A673 (cell line): ENCODE data around the gene SFT2D1. TPM values are rescaled to one million over a fixed set of nuclear protein-coding genes. Genes with fewer than 3 reads are reported as not detected.

ENCODE experiments used
- BruUV-seq: library from RNA; stranded (reverse); fragments of 400-500 nt; replicated peaks from 2 replicates; lab custom pipeline; 2021; lab: Mats Ljungman, UMichigan
- CTCF ChIA-PET: fragments of 300-600 bp; sonication (Branson Sonifier 250); formaldehyde crosslinking; loops from one replicate; lab custom pipeline; 2022; ENCODE audit warnings: antibody characterized with exemption; lab: Charles Lee
- POLR2A ChIA-PET: fragments of 300-600 bp; sonication (Branson Sonifier 250); formaldehyde crosslinking; loops from one replicate; lab custom pipeline; 2022; ENCODE audit warnings: antibody characterized with exemption; ENCODE audit not compliant: low non-redundant PET; lab: Charles Lee
- DNase-seq: peaks from one replicate; pipeline ENCODE4 v3.0.0-alpha.2; 2015; ENCODE audit warnings: low spot score
- H3K27ac ChIP-seq: fragments of 200-600 bp; sonication (generic); 2 replicates; pipeline ENCODE4 v1.5.1; 2016; ENCODE audit warnings: mixed run types, low read depth, mild to moderate bottlenecking, mixed read lengths, antibody characterized with exemption, low read length; ENCODE audit not compliant: poor library complexity, severe bottlenecking
- H3K27me3 ChIP-seq: fragments of 200-600 bp; sonication (generic); replicated peaks from 2 replicates; pipeline ENCODE4 v1.6.1; 2017; ENCODE audit warnings: mixed run types, low read depth, mild to moderate bottlenecking, mixed read lengths, antibody characterized with exemption, low read length; ENCODE audit not compliant: insufficient read depth, poor library complexity
- H3K36me3 ChIP-seq: fragments of 200-600 bp; sonication (generic); 2 replicates; pipeline ENCODE4 v1.6.1; 2016; ENCODE audit warnings: mixed run types, mild to moderate bottlenecking, mixed read lengths, antibody characterized with exemption, low read length; ENCODE audit not compliant: insufficient read depth, poor library complexity, severe bottlenecking
- H3K4me1 ChIP-seq: fragments of 200-600 bp; sonication (generic); 2 replicates; pipeline ENCODE4 v1.6.1; 2017; ENCODE audit warnings: mixed run types, mild to moderate bottlenecking, mixed read lengths, antibody characterized with exemption, low read length; ENCODE audit not compliant: insufficient read depth, poor library complexity, severe bottlenecking
- H3K4me3 ChIP-seq: fragments of 200-600 bp; sonication (generic); 2 replicates; pipeline ENCODE4 v1.5.1; 2016; ENCODE audit warnings: low read depth, mixed run types, mild to moderate bottlenecking, mixed read lengths, low read length; ENCODE audit not compliant: poor library complexity, severe bottlenecking
- H3K9me3 ChIP-seq: fragments of 200-600 bp; sonication (generic); 2 replicates; pipeline ENCODE4 v1.6.1; 2016; ENCODE audit warnings: mixed run types, low read depth, mild to moderate bottlenecking, mixed read lengths, antibody characterized with exemption, low read length; ENCODE audit not compliant: poor library complexity, severe bottlenecking
- EZH2 ChIP-seq: fragments of 200-600 bp; sonication (generic); IDR thresholded peaks from 2 replicates; pipeline ENCODE4 v1.6.1; 2017; ENCODE audit warnings: borderline replicate concordance, low read depth, mild to moderate bottlenecking, mixed read lengths, antibody characterized with exemption, low read length; ENCODE audit not compliant: poor library complexity, severe bottlenecking
- intact Hi-C: fragments of 100-400 bp; cut with micrococcal nuclease; formaldehyde crosslinking; loops from one replicate; pipeline ENCODE4 v1.10.0; 2022; ENCODE audit not compliant: unreplicated experiment
- total RNA-seq: library from RNA; stranded (reverse); gene quantifications from 2 replicates; pipeline ENCODE4 v1.2.3, GENCODE V29; 2021
- TF ChIP-seq, protein P1 (sequence below): fragments of 300-800, 200-600 bp; sonication (generic); conservative IDR thresholded peaks from 2 replicates; pipeline ENCODE4 v1.5.1; 2017; ENCODE audit warnings: low read depth, mild to moderate bottlenecking, antibody characterized with exemption, low read length, moderate library complexity, mixed read lengths

Gene SFT2D1
- total RNA-seq, 1 experiment from 2014 or later: 62.0 TPM

DNA sequence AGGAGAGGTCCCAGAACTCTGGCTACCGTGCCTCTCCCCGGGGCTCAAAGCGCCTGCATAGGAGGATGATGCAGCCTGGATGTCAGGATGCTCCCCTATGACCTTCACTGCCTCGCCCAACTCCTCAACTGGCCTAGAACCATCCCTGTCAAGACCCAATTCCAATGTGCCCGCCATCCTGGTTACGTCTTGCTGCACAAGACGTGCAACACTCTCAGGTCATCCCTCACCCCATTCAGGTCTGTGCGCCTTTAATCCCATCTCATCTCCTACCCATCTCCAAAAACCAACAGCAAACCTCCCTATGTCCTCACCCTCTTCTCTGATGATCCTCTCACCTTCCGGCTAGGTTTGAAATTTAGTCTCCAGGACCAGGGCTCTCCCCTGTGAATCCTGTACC, 3.5 kb downstream of the SFT2D1 start:
- intact Hi-C loops: no loop called here
- BruUV-seq: no TSS peak
- TF ChIP-seq, protein P1, sequence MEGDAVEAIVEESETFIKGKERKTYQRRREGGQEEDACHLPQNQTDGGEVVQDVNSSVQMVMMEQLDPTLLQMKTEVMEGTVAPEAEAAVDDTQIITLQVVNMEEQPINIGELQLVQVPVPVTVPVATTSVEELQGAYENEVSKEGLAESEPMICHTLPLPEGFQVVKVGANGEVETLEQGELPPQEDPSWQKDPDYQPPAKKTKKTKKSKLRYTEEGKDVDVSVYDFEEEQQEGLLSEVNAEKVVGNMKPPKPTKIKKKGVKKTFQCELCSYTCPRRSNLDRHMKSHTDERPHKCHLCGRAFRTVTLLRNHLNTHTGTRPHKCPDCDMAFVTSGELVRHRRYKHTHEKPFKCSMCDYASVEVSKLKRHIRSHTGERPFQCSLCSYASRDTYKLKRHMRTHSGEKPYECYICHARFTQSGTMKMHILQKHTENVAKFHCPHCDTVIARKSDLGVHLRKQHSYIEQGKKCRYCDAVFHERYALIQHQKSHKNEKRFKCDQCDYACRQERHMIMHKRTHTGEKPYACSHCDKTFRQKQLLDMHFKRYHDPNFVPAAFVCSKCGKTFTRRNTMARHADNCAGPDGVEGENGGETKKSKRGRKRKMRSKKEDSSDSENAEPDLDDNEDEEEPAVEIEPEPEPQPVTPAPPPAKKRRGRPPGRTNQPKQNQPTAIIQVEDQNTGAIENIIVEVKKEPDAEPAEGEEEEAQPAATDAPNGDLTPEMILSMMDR: no peak
- Histone ChIP-seq H3K27me3 (no peaks in the 10 kb centered on the region), H3K27ac (no peak overlapping the region), H3K36me3 (peaks cover 14% of the 10 kb centered on the region), H3K4me1 (peaks cover 5% of the 10 kb centered on the region), H3K4me3 (no peak overlapping the region), H3K9me3 (no peaks in the 10 kb centered on the region)
- POLR2A ChIA-PET: no interaction called here
- CTCF ChIA-PET: no interaction called here
- no peak for DNase-seq

DNA sequence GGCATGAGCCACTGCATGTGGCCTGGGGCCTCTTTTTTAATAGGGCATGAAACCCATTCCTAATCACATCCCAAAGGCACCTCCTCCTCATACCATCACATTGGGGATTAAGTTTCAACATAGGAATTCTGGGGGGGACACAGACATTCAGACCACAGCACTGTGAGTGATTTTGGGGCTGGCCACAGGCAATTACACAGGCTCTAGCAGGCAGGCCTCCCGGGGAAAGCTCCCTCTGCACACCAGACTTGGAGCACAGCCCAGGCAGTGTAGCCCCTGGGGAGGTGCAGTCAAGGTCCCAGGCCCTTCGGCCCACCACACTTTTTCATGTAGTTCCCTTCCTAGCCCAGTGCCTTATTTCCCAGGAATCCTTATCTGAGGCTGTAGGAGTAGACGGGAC, 5.5 kb downstream of the SFT2D1 start:
- CTCF ChIA-PET: no interaction called here
- no peaks in the 10 kb centered on the region for H3K27me3 ChIP-seq
- no peaks in the 10 kb centered on the region for H3K9me3 ChIP-seq
- intact Hi-C loops: no loop called here
- H3K4me1 ChIP-seq: peaks cover 5% of the 10 kb centered on the region
- no peak for TF ChIP-seq EZH2
- TF ChIP-seq, protein P1: no peak
- H3K27ac ChIP-seq: no peak overlapping the region
- H3K36me3 ChIP-seq: peaks cover 14% of the 10 kb centered on the region
- no peak overlapping the region for H3K4me3 ChIP-seq
- POLR2A ChIA-PET: no interaction called here
- BruUV-seq: no TSS peak
- DNase-seq: no peak

DNA sequence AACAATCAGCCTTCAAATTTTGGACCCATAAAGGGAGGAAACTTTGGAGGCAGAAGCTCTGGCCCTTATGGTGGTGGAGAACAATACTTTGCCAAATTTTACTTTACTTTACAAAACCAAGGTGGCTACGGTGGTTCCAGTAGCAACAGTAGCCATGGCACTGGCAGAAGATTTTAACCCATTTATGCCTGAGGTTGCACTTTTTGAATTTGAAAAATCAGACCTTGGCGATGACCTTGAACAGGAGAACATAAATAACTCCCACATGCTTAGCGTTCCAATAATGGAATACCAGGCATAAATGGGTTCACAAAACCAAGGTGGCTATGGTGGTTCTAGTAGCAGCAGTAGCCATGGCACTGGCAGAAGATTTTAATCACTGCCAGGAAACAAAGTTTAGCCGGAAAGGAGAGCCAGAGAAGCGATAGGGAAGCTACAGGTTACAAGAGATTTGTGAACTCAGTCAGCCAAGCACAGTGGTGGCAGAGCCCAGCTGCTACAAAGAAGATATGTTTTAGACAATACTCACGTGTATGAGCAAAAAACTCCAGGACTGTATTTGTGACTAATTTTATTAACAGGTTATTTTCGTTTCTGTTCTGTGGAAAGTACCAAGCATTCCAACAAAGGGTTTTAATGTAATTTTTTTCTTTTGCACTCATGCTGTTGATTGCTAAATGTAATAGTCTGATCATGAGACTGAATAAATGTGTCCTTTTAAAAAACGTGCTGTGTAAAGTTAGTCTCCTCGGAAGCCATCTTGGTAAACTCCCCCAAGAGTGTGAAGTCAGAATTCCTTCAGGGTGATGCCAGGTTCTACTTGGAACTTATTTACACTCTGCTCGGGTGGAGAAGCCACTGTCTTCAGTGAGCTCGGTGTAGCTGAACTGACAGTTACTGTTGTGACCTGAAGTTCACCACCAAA, 6.7 kb downstream of the SFT2D1 start:
- Histone ChIP-seq H3K4me3 (no peak overlapping the region), H3K27me3 (no peaks in the 10 kb centered on the region), H3K9me3 (no peaks in the 10 kb centered on the region), H3K4me1 (no peaks in the 10 kb centered on the region), H3K36me3 (peaks cover 14% of the 10 kb centered on the region), H3K27ac (no peak overlapping the region)
- no peak for DNase-seq
- TF ChIP-seq EZH2: no peak
- TF ChIP-seq, protein P1: no peak
- BruUV-seq: no TSS peak
- ChIA-PET CTCF (no interaction called here), POLR2A (no interaction called here)
- intact Hi-C loops: no loop called here
